Spleen (tissue), 11 donors: ENCODE data around the gene DNHD1. TPM values are rescaled to one million over a fixed set of nuclear protein-coding genes. Genes with fewer than 3 reads are reported as not detected.
A peak's percentile ranks its signal among the peaks of the same experiment; 100 is the strongest.

Source experiments
- DNase-seq: peaks from one replicate; pipeline ENCODE4 v3.0.0-alpha.2; 2020
- H3K27ac ChIP-seq, 8 donors: fragments of 200-600 bp; sonication (generic) in 7 of 8; 1 replicate in 4 of 8; 2 replicates in 4 of 8; pipeline versions ENCODE4 v1.5.0 to v1.8.0; 2016 to 2021; ENCODE audit warnings: inconsistent platforms in 4 of 8, mild to moderate bottlenecking in 4 of 8, moderate library complexity in 1 of 8
- H3K27me3 ChIP-seq, 7 donors: fragments of 200-600 bp; sonication (generic) in 6 of 7; replicated peaks in 1 of 7; 1 replicate in 4 of 7; 2 replicates in 3 of 7; pipeline versions ENCODE4 v1.5.0 to v1.8.0; 2016 to 2021; ENCODE audit warnings: inconsistent platforms in 3 of 7, mild to moderate bottlenecking in 1 of 7
- H3K36me3 ChIP-seq, 6 donors: fragments of 200-600 bp; sonication (generic) in 5 of 6; 1 replicate in 4 of 6; 2 replicates in 2 of 6; pipeline versions ENCODE4 v1.5.0 to v1.8.0; 2016 to 2021; ENCODE audit warnings: inconsistent platforms in 2 of 6
- H3K4me1 ChIP-seq, 6 donors: fragments of 200-600 bp; sonication (generic) in 5 of 6; 1 replicate in 3 of 6; 2 replicates in 3 of 6; pipeline versions ENCODE4 v1.5.0 to v1.8.0; 2016 to 2021; ENCODE audit warnings: inconsistent platforms in 3 of 6
- H3K4me3 ChIP-seq, 8 donors: fragments of 200-600 bp; sonication (generic) in 7 of 8; 1 replicate in 4 of 8; 2 replicates in 4 of 8; pipeline versions ENCODE4 v1.5.0 to v1.8.0; 2016 to 2021; ENCODE audit warnings: inconsistent platforms in 4 of 8, mild to moderate bottlenecking in 4 of 8, moderate library complexity in 2 of 8
- H3K9me3 ChIP-seq, 8 donors: fragments of 200-600 bp; sonication (generic) in 7 of 8; 1 replicate in 4 of 8; 2 replicates in 4 of 8; pipeline versions ENCODE4 v1.5.0 to v1.8.0; 2016 to 2021; ENCODE audit warnings: inconsistent platforms in 4 of 8
- CTCF ChIP-seq, 11 experiments: fragments of 200-600 bp in 7 of 11; fragments of 450-650 bp in 4 of 11; sonication (generic) in 4 of 11; IDR thresholded peaks in 8 of 11; conservative IDR thresholded peaks in 3 of 11; 1 replicate in 7 of 11; 2 replicates in 4 of 11; pipeline versions ENCODE4 v1.4.0 to v1.8.0; 2016 to 2021; ENCODE audit warnings: antibody characterized with exemption in 11 of 11, inconsistent platforms in 4 of 11, mild to moderate bottlenecking in 1 of 11
- POLR2A ChIP-seq, 3 donors: fragments of 450-650 bp; IDR thresholded peaks; one replicate each; pipeline ENCODE4 v1.5.1; 2017; ENCODE audit warnings: antibody characterized with exemption in 3 of 3, mild to moderate bottlenecking in 1 of 3
- POLR2AphosphoS5 ChIP-seq, 3 donors: sonication (generic); formaldehyde crosslinking; IDR thresholded peaks; one replicate each; pipeline ENCODE4 v1.5.1; 2017; ENCODE audit warnings: antibody characterized with exemption in 3 of 3
- WGBS, 5 donors: extraction: QIAGEN DNeasy Blood & Tissue Kit in 3 of 5; methylation state at CpG; one replicate each; pipeline versions ENCODE4 v1.1.5 to v1.1.7; 2013 to 2018; 5-methylcytosine and 5-hydroxymethylcytosine counted together
- intact Hi-C: fragments of 100-400 bp; cut with DNase I; formaldehyde crosslinking; loops from one replicate; pipeline ENCODE4 v1.15.0; 2023; ENCODE audit warnings: low total_unique reads
- polyA plus RNA-seq, 3 donors: library from polyadenylated mRNA; stranded (reverse); fragments of 200-250 nt; gene quantifications; one replicate each; pipeline ENCODE4 v1.2.1, GENCODE V29; 2013
- total RNA-seq, 7 donors: library from RNA; depleted of rRNA in 3 of 7; stranded (reverse); fragments of >200 nt in 3 of 7; fragmentation: NEBNext Ultra II Directional in 4 of 7; extraction: Animal tissue kit (Norgen Biotek cat#: 25700) in 4 of 7; gene quantifications; one replicate each; pipeline versions ENCODE4 v1.1.0 to v1.2.1, GENCODE V29; 2016 to 2021
- donor health status: healthy with polysubstance abuse.
- donor health status: DM: no; HTN: no; CAD: no; lungs with moderate emphysema.
- donor health status: DM: no; HTN: no; CAD: no.
- donor health status: Bipolar disorder and iron deficiency.
- donor health status: healthy.
- donor health status: DM: no; HTN: no; CAD: no.
- donor health status: DM: yes; HTN: yes; CAD: no.

The DNHD1 gene
- total and polyA plus RNA-seq, 10 donors = 6.0 to 40.7 (median 25.8) TPM

- no peaks in the 10 kb centered on the region for H3K9me3 ChIP-seq
- intact Hi-C loops = no loop called here
- H3K27me3 ChIP-seq = no peaks in the 10 kb centered on the region
- TF ChIP-seq POLR2AphosphoS5 (IDR thresholded peaks at IDR 0.05) (peak in 1 of 3 donors; percentile 60), CTCF (IDR thresholded peaks at IDR 0.05 in 8 of 11, conservative IDR thresholded peaks at IDR 0.05 in 3 of 11) (no peak), POLR2A (IDR thresholded peaks at IDR 0.05) (no peak)
- H3K4me3 ChIP-seq = peak overlapping the region; percentile 52 to 92 (median 68)
- peak overlapping the region; percentile 92 to 100 (median 98) for H3K27ac ChIP-seq
- H3K36me3 ChIP-seq = peaks cover 9 to 73% (median 61%) of the 10 kb centered on the region in 6 donors
- 13 to 18% (median 17%) methylated on average over 33 to 39 of the region's 39 CpGs for WGBS, 5 donors
- H3K4me1 ChIP-seq = peaks cover 44 to 94% (median 66%) of the 10 kb centered on the region in 6 donors
- DNase-seq = peak; percentile 69
These were observed 114.2 kb downstream of the DNHD1 start for GRCh38 chr11:6611092-6611962.

- Histone ChIP-seq H3K4me1 (peaks cover 38 to 94% (median 65%) of the 10 kb centered on the region in 6 donors), H3K27ac (peak overlapping the region; percentile 92 to 100 (median 98)), H3K4me3 (peak overlapping the region; percentile 52 to 92 (median 68)), H3K27me3 (no peaks in the 10 kb centered on the region), H3K9me3 (no peaks in the 10 kb centered on the region), H3K36me3 (peaks cover 9 to 79% (median 63%) of the 10 kb centered on the region in 6 donors)
- no peak for TF ChIP-seq POLR2A (IDR thresholded peaks at IDR 0.05)
- TF ChIP-seq POLR2AphosphoS5 (IDR thresholded peaks at IDR 0.05) = no peak
- TF ChIP-seq CTCF (IDR thresholded peaks at IDR 0.05 in 8 of 11, conservative IDR thresholded peaks at IDR 0.05 in 3 of 11) = no peak
- no peak for DNase-seq
- intact Hi-C loops = no loop called here
- WGBS, 5 donors = 0 to 1% (median 1%) methylated on average over 27 to 36 of the region's 36 CpGs
These were observed 114.8 kb downstream of the DNHD1 start for GRCh38 chr11:6611963-6612212.

GRCh38 chr11:6612213-6613041, 115.3 kb downstream of the DNHD1 start, which contains the start of gene TAF10:
Gene TAF10, minus strand, starts transcription at chr11:6612216. Its CDS starts 27 bp downstream, at chr11:6612189.
- intact Hi-C loops = no loop called here
- WGBS, 5 donors = 0 to 1% (median 1%) methylated on average over 37 to 51 of the region's 51 CpGs
- DNase-seq = peak; percentile 100
- no peaks in the 10 kb centered on the region for H3K27me3 ChIP-seq
- H3K9me3 ChIP-seq = no peaks in the 10 kb centered on the region
- H3K36me3 ChIP-seq = peaks cover 9 to 79% (median 64%) of the 10 kb centered on the region in 6 donors
- peak within 1 kb of the TSS; percentile 52 to 92 (median 68) for H3K4me3 ChIP-seq
- H3K4me1 ChIP-seq = peaks cover 35 to 94% (median 65%) of the 10 kb centered on the region in 6 donors
- peak within 1 kb of the TSS; percentile 92 to 100 (median 98) for H3K27ac ChIP-seq
- peak in 2 of 3 donors; percentile 87 to 95 for TF ChIP-seq POLR2A (IDR thresholded peaks at IDR 0.05)
- TF ChIP-seq POLR2AphosphoS5 (IDR thresholded peaks at IDR 0.05) = peak; percentile 99 to 100 (median 99)
- TF ChIP-seq CTCF (IDR thresholded peaks at IDR 0.05 in 8 of 11, conservative IDR thresholded peaks at IDR 0.05 in 3 of 11) = peak in 8 of 11 experiments; percentile 36 to 61 (median 55)
